Urothelium cell line (cell line): Measurements from ENCODE around the gene COA8.
A peak's percentile ranks its signal among the peaks of the same experiment; 100 is the strongest.
"Not testable (repeated sequence)": the region's sequence is repeated elsewhere in the genome, so short reads cannot be mapped to it uniquely, and the experiment has no call there.

Source experiments
- DNase-seq: peaks from one replicate; pipeline ENCODE4 v3.0.0; 2011; ENCODE audit warnings: low spot score, mixed read lengths
- FAIRE-seq: peaks from 2 replicates; lab custom pipeline; 2011; peaks lifted over from hg19 to GRCh38; lab: Jason Lieb, UNC

Gene COA8

DNA sequence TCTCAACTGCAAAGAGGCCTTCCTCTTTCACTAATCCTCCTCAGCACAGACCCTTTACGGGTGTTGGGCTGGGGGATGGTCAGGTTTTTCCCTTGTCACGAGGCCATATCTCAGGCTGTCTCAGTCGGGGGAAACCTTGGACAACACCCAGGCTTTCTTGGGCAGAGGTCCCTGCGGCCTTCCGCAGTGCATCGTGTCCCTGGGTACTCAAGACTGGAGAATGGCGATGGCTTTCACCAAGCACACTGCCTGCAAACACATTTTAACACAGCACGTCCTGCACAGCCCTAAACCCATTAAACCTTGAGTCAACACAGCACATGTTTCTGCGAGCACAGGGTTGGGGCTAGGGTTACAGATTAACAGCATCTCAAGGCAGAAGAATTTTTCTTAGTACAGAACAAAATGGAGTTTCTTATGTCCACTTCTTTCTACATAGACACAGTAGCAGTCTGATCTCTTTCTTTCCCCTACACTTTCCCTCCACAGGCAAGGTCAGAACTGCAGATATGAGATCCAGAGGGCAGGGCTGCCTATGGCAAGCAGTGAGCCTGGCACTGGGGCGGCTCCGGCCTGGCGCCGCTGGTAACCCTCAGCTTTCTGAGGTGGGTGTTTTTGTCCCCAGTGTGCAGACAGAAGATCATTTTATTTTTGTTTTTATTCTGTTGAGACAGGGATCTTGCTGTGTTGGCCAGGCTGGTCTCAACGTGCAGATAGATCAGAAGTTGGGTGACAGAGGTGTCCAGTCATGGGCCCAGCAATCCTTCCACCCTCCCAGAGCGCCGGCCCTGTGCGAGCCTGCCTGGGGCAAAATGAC lies 37.1 kb upstream of the COA8 start:
- DNase-seq, FAIRE-seq: not testable (repeated sequence)

DNA sequence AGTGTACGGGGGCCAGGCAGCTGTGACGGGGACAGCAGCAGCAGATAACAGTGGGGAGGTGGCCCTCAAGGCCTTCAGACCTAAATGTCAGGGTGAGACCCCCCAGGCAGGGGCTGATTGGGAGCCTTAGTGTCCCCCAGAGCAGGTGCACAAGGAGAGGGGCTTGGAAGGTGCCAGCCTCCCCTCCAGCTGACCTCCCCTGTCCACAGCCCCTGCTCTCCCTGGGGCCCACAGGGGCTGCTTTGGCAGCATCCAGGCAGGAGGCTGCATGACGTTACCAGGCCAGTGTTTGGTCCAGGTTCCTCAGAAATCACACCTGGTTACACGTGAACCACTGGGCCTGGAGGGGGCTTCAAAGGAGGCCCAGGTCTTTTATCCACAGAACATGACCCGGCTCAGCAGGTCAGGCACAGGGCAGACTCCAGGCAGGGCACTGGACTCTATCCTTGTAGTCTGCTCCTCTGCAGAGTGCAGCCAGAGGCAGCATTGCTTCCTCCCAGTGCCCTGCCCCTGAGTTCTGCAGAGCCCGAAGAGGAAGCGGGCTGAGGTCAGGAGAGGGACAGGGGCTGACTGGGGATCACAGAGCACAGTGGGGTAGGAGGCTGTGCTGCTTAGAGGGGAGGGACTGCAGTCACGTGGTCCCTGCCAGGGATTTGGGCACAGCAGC lies 36.4 kb upstream of the COA8 start:
- DNase-seq (no peak), FAIRE-seq (no peak)

- FAIRE-seq (no peak), DNase-seq (no peak)
These were observed 35.9 kb upstream of the COA8 start for GRCh38 chr14:103526914-103527248.

- FAIRE-seq = no peak
- DNase-seq = no peak
These were observed 35.2 kb upstream of the COA8 start for GRCh38 chr14:103527408-103528145.

DNA sequence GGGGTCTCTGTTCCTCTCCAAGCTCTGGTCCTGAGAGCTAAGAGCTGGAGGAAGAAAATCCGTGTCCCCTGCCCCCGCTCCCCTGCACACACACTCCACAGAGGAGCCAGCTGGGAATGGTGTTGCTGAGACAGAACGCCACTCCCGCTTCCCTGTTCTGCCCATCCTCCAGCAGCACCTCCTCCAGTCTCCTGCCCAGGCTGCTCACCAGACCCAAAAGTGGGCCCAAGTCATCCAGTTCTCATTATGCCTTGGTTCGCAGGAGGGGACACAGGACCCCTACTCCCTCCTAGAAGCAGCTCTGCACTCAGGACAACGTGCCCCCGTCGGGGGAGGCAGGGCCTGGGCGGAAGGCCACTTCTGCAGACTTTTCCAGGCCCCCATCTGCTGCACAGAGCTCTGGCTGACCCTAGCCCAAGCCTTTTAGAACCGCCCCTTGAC lies 34.6 kb upstream of the COA8 start:
- no peak for DNase-seq
- no peak for FAIRE-seq

DNA sequence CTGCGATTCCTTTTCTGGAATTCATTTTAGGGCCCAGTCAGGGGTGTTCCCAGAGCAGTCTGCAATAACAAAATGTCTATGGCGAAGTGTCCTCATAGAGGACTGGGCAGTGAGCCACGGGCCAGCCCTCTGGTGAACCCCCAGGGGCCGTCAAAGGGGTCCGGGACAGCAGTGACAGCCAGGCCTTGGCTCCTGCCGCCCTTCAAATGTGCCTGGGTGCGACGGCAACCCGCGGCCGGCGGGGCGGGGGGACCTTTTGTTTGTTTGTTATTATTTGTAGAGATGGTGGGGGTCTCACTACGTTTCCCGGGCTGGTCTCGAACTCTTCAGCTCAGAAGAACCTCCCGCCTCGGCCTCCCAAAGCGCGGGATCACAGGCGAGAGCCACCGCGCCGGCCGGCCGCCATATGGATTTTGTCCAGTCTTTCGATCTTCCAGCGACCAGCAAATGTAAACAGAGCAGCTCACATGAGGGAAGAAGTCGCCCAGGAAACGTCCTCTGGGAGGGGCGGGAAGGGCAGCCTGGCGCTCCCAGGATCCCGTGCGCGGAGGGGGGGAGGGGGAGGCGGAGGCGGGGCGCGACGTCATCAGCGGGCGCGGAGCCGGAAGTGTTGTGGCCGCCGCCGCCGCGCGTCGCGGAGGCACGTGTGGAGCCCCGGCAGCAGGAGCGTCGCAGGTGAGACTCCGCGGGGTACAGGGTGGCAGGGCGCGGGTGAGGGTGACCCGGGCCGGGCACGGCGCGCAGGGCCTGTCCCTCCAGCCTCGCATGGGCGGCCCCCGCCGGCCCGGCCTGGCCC lies 34.0 kb upstream of the COA8 start, which contains the start of gene TRMT61A:
Gene TRMT61A, plus strand, starts transcription at position 610 of the 796 bp plus-strand sequence. CDS start 783 bp downstream, outside the sequence.
- peak; percentile 89 for DNase-seq
- no peak for FAIRE-seq

GRCh38 chr14:103529383-103530365 lies 33.1 kb upstream of the COA8 start:
- no peak for FAIRE-seq
- DNase-seq = no peak

GRCh38 chr14:103530390-103530789 lies 32.4 kb upstream of the COA8 start:
- no peak for DNase-seq
- no peak for FAIRE-seq

- no peak for FAIRE-seq
These were observed 31.9 kb upstream of the COA8 start for GRCh38 chr14:103530831-103531230.

GRCh38 chr14:103531421-103532215 lies 31.1 kb upstream of the COA8 start:
- DNase-seq (no peak), FAIRE-seq (no peak)

More at GRCh38 chr14:103530831-103531230, 31.9 kb upstream of the COA8 start:
- no peak for DNase-seq

DNA sequence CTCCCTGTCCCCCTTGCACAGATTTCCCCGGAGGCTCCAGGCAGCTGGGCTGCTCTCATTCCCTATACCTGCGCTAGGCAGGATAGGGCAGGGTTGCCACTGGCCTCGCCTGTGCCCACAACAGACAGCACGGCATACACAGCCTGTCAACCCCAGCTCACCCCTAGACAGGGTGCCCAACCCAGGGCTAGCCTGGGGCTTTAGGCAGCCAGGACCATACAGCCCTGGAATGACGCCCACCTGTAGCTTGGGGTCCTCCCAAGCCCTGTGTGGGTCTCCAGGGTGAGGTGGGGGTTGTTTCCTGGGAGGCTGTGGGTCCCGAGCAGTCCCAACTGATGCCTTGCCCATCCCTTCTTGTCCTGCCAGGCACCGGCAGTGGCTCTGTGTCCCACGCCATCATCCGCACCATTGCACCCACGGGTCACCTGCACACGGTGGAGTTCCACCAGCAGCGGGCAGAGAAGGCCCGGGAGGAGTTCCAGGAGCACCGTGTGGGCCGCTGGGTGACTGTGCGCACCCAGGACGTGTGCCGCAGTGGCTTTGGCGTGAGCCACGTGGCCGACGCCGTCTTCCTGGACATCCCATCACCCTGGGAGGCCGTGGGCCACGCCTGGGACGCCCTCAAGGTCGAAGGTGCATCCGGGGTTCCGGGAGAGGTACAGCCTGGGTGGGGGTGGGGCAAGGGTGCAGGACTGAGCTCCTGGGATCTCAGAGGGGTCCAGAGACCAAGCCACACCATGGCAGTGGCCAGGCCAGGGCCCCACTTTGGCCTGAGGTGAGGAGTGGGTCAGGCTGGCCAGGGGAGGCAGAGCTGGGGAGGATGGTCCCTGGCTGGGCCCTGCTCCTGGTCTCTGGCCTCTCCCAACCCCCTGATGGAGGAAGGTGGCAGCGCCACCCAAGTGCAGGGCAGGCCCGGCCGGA lies 30.3 kb upstream of the COA8 start:
- no peak for DNase-seq
- FAIRE-seq = no peak

DNA sequence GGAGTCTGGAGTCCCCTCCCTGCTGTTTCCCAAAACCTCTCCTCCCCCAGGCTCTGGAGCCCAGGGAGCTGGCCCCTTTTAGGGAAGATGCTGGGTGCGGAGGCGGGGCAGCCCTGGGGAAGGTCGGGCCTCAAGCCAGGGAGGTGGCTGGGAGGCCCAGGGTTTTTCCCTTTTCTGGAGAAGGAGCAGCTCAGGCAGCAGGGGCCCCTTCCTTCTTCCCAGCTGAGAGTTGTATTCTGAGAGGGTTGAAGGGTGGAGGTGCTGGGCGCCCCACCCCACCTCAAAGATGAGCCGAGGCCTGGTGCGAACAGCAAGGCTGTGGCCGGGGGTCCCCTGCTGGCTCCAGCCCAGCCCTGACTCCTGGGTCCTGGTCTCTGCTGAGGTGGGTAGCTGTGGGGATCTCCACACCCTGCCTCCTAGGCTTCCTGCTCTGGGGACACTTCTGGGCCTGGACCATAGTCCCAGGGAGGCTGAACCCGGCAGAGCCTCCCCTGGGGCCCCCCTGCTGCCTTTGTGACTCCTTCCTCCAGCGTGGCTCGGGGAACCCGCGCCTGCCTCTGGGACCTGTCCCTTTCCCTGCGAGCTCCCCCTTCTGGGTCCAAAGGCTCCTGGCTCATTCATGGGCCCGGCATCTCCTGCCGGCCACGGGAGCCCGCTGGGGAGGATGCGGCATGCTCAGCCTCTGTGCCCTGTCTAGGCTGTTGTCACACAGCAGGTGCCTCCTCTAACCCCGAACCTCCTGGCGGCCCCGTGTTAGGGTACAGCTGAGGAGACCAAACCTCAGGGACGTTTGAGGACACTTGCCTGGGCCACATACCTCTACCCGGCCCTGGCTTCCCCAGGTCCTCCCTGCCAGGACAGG lies 29.4 kb upstream of the COA8 start:
- FAIRE-seq = no peak
- DNase-seq = no peak

DNA sequence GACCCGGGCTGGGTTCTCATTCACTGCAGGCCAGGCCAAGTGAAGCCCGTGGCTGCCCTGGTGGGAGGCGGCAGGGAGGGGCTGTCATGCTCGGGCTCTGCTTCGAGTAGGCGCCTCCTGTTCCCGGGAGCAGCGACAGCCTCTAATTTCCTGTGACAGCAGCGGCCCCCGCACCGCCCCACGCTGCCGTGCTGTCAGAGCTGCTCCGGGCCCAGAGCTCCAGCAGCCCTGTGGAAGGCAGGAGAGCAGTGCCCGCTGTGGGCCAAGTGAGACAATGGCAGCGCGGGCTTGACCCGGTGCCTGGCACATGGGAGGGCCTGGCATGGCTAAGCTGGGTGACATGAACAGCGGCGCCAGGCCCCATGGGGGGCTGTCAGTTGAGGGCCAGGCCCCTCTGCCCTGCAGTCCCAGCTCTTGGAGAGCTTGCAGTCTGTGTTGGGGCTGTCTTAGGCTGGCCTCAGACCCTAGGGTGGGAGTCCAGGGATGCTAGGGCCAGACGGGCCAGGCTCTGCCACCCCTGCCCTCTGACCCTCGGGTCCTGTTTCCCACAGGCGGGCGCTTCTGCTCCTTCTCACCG lies 28.7 kb upstream of the COA8 start:
- no peak for DNase-seq
- FAIRE-seq = no peak

- FAIRE-seq (no peak), DNase-seq (no peak)
These were observed 28.1 kb upstream of the COA8 start for GRCh38 chr14:103534576-103535061.

DNA sequence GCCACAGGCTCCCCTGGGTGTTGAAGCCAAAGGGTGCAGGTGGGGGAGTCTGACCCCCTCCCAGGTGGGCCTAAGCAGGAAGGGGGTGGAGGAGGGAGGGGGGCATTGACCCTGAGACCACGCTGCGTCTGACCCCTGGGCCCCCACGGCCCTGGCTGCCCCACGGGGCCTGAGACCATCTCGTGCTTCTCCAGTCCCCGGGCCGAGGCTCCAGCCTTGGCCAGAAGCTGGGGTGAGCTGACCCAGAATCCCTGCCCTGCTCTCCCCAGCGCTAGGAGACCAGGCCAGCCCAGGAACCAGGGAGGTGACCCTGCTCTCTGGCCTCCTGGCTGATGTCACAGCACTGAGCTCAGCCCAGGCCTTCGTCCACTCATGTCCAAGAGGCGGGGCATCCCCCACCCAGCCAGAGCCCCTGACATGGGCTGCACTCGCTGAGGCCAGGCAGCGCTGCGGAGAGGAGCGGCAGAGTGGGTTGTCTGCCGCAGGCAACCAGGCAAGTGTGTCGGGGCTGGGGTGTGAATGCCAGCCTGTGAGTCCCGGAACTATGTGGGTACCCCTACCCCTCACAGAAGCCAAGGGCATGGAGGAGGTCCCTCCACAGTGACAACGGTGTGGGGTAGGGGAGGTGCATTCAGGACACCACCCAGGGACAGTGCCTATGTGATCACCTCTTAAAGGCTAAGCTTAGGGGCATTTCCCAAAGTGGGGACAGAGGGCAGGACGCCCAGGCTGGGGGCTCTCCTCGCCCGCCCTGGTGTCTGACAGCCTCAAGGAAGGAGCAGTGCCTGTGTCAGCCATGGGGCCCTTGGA lies 27.5 kb upstream of the COA8 start:
- no peak for DNase-seq
- FAIRE-seq = no peak
